Activated naive CD8-positive, alpha-beta T cell treated with anti-CD3 and anti-CD28 coated beads, Interleukin-2, amount 50 U/mL, for 24 hours (primary cell): ENCODE measurements around the gene NPY4R.
"Not testable (repeated sequence)": the region's sequence is repeated elsewhere in the genome, so short reads cannot be mapped to it uniquely, and the experiment has no call there.

ENCODE experiments used
- ATAC-seq: fragments of 150-1000 bp; cut with Tn5 transposase; one replicate; pipeline ENCODE4 v1.10.0; 2021
- DNase-seq: peaks from one replicate; pipeline ENCODE4 v3.0.0; 2021
- H3K27ac Mint-ChIP-seq: one replicate; pipeline ENCODE4 v1.8.0; 2021; ENCODE audit warnings: mild to moderate bottlenecking, mixed read lengths
- H3K27me3 Mint-ChIP-seq: one replicate; pipeline ENCODE4 v1.8.0; 2021; ENCODE audit warnings: mixed read lengths
- H3K36me3 Mint-ChIP-seq: one replicate; pipeline ENCODE4 v1.8.0; 2021; ENCODE audit warnings: low read depth, mixed read lengths
- H3K4me1 Mint-ChIP-seq: one replicate; pipeline ENCODE4 v1.8.0; 2021; ENCODE audit warnings: mixed read lengths
- H3K4me3 Mint-ChIP-seq: one replicate; pipeline ENCODE4 v1.8.0; 2021; ENCODE audit warnings: mild to moderate bottlenecking, moderate library complexity, mixed read lengths
- H3K9me3 Mint-ChIP-seq: one replicate; pipeline ENCODE4 v1.8.0; 2021; ENCODE audit warnings: mixed read lengths

NPY4R gene

DNA sequence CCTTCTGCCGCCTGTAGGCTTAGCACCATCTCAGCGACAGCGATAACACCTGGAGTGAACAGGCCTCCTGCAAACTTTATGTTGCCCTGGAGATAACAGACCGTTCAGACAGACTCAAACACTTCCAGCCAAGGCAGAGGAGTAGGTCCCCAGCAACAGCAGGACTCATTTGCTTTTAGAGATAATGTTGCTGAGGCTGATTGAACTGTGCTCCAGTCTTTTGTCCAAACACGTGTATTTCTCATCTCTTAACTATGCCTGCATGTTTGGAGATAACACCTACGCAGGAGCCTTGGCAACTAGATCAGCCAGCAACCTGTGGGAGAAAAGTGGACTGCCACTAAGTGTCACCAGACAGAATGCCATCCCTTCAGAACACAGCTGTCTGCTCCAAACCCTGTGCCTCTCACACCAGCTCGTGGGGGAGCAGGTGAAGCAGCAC is 23.9 kb downstream of the NPY4R start:
- not testable (repeated sequence) for ATAC-seq, H3K36me3 Mint-ChIP-seq, H3K27ac Mint-ChIP-seq

DNA sequence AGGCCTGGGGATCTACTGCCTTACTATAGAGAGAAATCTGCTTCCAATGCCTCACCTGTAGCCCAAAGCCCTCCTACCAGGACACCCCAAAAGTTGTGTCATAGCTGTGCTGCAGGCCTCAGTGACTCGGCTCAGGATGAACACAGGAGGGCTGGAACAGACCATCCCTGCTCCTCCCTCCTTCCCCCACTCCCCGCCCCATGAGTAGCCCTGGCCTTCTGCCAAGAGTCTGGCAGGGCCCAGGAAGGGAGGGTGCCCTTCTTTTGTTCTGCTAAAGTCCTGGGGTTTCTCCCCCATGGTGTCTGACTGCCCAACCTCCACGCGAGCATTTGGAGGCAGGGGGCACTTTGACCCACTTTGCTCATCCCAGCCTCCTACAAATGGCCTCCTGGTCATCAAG is 24.8 kb downstream of the NPY4R start:
- not testable (repeated sequence) for H3K4me1 Mint-ChIP-seq, H3K4me3 Mint-ChIP-seq, H3K27ac Mint-ChIP-seq, ATAC-seq, H3K36me3 Mint-ChIP-seq, DNase-seq, H3K27me3 Mint-ChIP-seq, H3K9me3 Mint-ChIP-seq

More for the DNA sequence above, 23.9 kb downstream of the NPY4R start:
- H3K4me1 Mint-ChIP-seq, H3K4me3 Mint-ChIP-seq, H3K9me3 Mint-ChIP-seq, H3K27me3 Mint-ChIP-seq, DNase-seq: not testable (repeated sequence)

DNA sequence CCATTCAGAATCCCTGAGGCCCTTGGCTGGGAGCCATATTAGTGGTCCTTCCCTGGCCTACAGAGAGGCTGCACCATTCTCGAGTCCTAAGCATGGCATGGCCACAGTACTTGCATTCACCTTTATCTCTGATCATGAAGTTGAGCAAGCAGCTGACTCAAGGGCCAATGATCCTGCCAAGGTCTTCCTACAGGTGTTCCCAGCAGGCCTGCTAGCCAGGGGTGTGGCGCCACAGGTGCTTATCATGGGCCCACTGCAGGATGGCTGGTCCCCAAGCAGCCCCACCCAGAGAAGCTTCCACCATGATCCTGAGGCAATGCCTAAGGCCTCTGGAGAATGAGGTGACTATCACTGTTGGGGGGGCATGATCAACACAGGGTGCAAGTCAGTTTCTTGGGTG is 42.2 kb downstream of the NPY4R start:
- H3K36me3 Mint-ChIP-seq, DNase-seq, H3K27me3 Mint-ChIP-seq, H3K4me1 Mint-ChIP-seq, H3K9me3 Mint-ChIP-seq, H3K27ac Mint-ChIP-seq, ATAC-seq, H3K4me3 Mint-ChIP-seq: not testable (repeated sequence)

DNA sequence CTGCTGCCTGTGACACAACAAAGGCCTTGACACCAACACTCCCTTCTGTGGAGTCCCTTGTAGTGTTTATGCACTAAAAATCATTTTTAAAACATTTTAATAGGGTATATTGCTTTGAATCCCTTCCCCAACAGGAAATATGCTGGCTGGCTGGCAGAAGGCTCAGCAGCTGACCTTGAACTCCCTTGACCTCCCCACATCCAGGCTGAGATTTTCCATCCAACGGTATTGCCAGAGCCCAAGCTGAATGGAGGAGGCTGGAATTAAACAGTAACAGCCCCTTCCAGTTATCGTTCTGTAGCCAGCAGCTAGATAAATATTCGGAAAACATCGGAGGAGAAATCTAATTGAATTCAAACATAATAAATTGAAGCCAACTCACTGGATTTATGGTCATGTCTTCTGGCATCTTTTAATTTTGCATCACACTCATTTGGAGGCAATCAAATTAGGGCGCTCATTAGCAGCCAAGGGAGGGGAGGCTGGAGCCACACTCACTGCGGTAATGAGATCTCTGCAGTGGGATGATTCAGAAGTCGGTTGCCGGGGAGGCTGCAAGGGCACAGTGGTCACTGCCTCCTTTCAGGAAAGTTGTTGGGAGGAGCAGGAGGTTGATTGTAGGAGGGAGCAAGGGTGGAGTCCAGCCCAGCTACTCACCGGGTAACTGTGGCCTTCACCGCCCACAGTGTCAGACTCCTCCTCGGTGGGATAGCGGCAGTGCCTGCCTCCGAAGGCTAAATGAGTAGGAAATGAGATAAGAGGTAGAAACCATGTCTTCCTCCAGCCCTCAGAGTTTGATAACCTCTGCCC is 46.0 kb downstream of the NPY4R start:
- not testable (repeated sequence) for H3K4me1 Mint-ChIP-seq, H3K36me3 Mint-ChIP-seq, H3K9me3 Mint-ChIP-seq, ATAC-seq, H3K27me3 Mint-ChIP-seq, H3K4me3 Mint-ChIP-seq, DNase-seq, H3K27ac Mint-ChIP-seq

DNA sequence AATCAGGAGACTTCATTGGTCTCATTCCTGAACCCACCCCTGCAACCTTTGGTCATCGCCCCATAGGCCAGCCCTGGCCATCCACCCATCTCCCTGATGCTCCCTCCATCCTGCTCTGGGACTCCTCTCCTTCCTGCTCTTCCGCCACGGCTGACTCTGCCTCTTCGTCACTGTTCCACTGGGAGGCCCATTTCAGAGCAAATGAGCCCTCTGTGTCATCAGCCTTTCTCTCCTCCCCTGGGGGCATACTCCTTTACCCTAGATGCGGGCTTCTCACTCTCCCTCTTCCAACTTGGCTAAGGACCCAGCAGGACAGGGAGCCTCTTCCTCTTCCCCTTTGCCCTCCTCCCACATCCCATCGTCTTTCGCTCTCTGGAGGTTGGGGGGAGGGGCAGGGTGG is 47.5 kb downstream of the NPY4R start:
- not testable (repeated sequence) for H3K36me3 Mint-ChIP-seq, DNase-seq, H3K4me3 Mint-ChIP-seq, H3K27ac Mint-ChIP-seq, ATAC-seq, H3K27me3 Mint-ChIP-seq, H3K4me1 Mint-ChIP-seq, H3K9me3 Mint-ChIP-seq

DNA sequence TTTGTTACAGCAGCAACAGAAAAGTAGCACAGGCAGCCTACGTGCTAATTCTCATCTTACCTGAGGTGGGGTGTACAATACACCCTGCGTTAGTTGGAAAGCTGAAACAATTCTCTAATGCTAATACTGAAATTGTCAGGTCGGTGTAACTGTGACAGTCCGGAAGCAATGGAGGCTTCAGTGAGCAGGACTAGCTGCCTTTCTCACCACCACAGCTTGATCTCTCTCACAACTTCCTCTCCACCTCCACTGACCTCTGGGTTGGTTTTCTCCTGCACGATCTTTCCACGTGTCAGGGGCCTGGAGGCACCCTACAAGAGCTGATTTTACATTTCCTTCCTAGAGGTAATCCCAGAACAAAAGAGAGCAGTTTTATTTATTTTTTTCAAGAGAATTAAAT is 50.5 kb downstream of the NPY4R start:
- not testable (repeated sequence) for H3K9me3 Mint-ChIP-seq, H3K4me3 Mint-ChIP-seq, DNase-seq, H3K4me1 Mint-ChIP-seq, H3K36me3 Mint-ChIP-seq, H3K27me3 Mint-ChIP-seq, H3K27ac Mint-ChIP-seq, ATAC-seq

DNA sequence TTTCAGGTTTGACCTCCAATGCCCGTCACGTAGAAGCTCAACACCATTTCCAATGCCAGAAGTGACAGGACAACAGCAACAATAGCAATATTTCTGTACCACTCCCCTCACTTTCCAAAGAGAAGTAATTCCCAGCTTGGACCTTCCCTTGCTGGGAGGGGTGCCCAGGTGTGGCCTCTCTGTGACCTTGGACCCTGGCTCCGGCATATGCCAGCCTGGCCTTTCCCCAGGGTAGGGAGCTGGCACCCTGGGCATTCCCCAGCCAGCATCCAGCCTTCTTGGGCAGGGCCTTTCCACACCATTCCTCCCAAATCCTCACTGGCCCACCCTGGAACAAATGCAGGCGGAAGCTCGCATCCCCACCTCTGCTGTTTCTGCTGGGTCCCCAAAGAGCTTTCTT is 53.1 kb downstream of the NPY4R start:
- H3K36me3 Mint-ChIP-seq, H3K27me3 Mint-ChIP-seq, H3K4me3 Mint-ChIP-seq, ATAC-seq, H3K4me1 Mint-ChIP-seq, DNase-seq, H3K27ac Mint-ChIP-seq, H3K9me3 Mint-ChIP-seq: not testable (repeated sequence)

DNA sequence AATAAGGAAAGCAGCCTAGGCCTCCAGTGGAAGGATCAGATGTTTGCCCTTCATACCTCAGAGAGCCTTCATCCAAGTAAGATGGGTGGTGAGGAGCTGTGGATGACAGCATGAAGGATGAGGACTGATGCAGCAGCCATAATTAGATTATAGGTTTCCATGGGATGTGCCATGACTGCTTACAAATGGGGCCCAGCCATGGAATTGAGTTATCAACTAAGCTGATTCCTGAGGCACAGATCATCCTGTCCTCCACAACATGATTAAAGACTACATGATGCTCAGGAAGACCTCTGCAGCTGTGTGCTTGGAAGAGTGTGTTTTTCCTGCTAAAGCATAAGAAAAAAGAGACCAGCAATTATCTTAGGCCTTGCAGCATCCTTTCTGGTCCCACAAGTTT is 54.6 kb downstream of the NPY4R start:
- not testable (repeated sequence) for H3K4me3 Mint-ChIP-seq, H3K36me3 Mint-ChIP-seq, ATAC-seq

More for the DNA sequence above, 54.6 kb downstream of the NPY4R start:
- not testable (repeated sequence) for H3K4me1 Mint-ChIP-seq, H3K9me3 Mint-ChIP-seq, DNase-seq, H3K27ac Mint-ChIP-seq, H3K27me3 Mint-ChIP-seq
